ENCODE measurements around the gene TRRAP. TPM values are rescaled to one million over a fixed set of nuclear protein-coding genes. Genes with fewer than 3 reads are reported as not detected.
A peak's percentile ranks its signal among the peaks of the same experiment; 100 is the strongest.
"Not testable (repeated sequence)": the region's sequence is repeated elsewhere in the genome, so short reads cannot be mapped to it uniquely, and the experiment has no call there.

TRRAP gene
- total and polyA plus RNA-seq, 4 donors = 26.3 to 35.3 (median 30.4) TPM

- not testable (repeated sequence) for H3K4me3 ChIP-seq (ENCODE audit: low read depth, low read length); H3K27ac ChIP-seq (ENCODE audit: low read depth, low read length); DNase-seq (ENCODE audit: low read depth in 4 of 6, low spot score in 6 of 6); H3K9me3 ChIP-seq (ENCODE audit: control insufficient read depth, insufficient read depth, low read length); H3K27me3 ChIP-seq (ENCODE audit: control insufficient read depth, insufficient read depth, low read length)
- WGBS (ENCODE audit: insufficient coverage) = 100% methylated on average over 1 of the region's 3 CpGs
- Histone ChIP-seq H3K36me3 (ENCODE audit: control insufficient read depth, insufficient read depth, low read length) (peaks cover 72% of the 10 kb centered on the region), H3K4me1 (ENCODE audit: control insufficient read depth, insufficient read depth, low read length) (peaks cover 14% of the 10 kb centered on the region)
Measured at GRCh38 chr7:99044858-99045257, 166.5 kb downstream of the TRRAP start.

DNA sequence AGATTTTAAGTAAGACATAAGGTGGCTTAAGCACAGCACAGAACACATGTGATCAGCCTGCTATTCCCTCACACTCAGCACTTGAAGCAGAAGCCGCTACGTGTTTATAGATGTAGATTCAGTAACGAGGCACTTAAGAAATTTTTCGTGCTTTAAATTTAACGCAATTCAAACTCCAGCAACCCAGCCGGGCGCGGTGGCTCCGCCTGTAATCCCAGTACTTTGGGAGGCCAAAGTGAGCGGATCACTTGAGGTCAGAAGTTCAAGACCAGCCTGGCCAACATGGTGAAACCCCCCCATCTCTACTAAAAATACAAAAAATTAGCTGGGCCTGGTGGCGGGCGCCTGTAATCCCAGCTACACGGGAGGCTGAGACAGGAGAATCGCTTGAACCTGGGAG, 167.9 kb downstream of the TRRAP start:
- H3K4me3 ChIP-seq (ENCODE audit: low read depth, low read length); H3K9me3 ChIP-seq (ENCODE audit: control insufficient read depth, insufficient read depth, low read length); DNase-seq (ENCODE audit: low read depth in 4 of 6, low spot score in 6 of 6); H3K27ac ChIP-seq (ENCODE audit: low read depth, low read length); H3K27me3 ChIP-seq (ENCODE audit: control insufficient read depth, insufficient read depth, low read length); H3K4me1 ChIP-seq (ENCODE audit: control insufficient read depth, insufficient read depth, low read length): not testable (repeated sequence)
- WGBS (ENCODE audit: insufficient coverage) = 96% methylated on average over 10 of the region's 14 CpGs
- H3K36me3 ChIP-seq (ENCODE audit: control insufficient read depth, insufficient read depth, low read length) = peaks cover 63% of the 10 kb centered on the region

GRCh38 chr7:99046722-99047121, 168.4 kb downstream of the TRRAP start:
- H3K36me3 ChIP-seq (ENCODE audit: control insufficient read depth, insufficient read depth, low read length) = peaks cover 62% of the 10 kb centered on the region
- no peak overlapping the region for H3K27ac ChIP-seq (ENCODE audit: low read depth, low read length)
- 95% methylated on average over 7 of the region's 8 CpGs for WGBS (ENCODE audit: insufficient coverage)

GRCh38 chr7:99047526-99048077, 169.3 kb downstream of the TRRAP start:
- WGBS (ENCODE audit: insufficient coverage) = 93% methylated on average over 15 of the region's 15 CpGs
- H3K36me3 ChIP-seq (ENCODE audit: control insufficient read depth, insufficient read depth, low read length) = peaks cover 66% of the 10 kb centered on the region
- no peak for DNase-seq (ENCODE audit: low read depth in 4 of 6, low spot score in 6 of 6)
- H3K4me3 ChIP-seq (ENCODE audit: low read depth, low read length) = no peak overlapping the region
- H3K9me3 ChIP-seq (ENCODE audit: control insufficient read depth, insufficient read depth, low read length) = no peaks in the 10 kb centered on the region
- no peak overlapping the region for H3K27ac ChIP-seq (ENCODE audit: low read depth, low read length)
- H3K27me3 ChIP-seq (ENCODE audit: control insufficient read depth, insufficient read depth, low read length) = no peaks in the 10 kb centered on the region
- no peaks in the 10 kb centered on the region for H3K4me1 ChIP-seq (ENCODE audit: control insufficient read depth, insufficient read depth, low read length)

More at GRCh38 chr7:99046722-99047121, 168.4 kb downstream of the TRRAP start:
- Histone ChIP-seq H3K9me3 (ENCODE audit: control insufficient read depth, insufficient read depth, low read length) (no peaks in the 10 kb centered on the region), H3K4me3 (ENCODE audit: low read depth, low read length) (no peak overlapping the region), H3K27me3 (ENCODE audit: control insufficient read depth, insufficient read depth, low read length) (no peaks in the 10 kb centered on the region), H3K4me1 (ENCODE audit: control insufficient read depth, insufficient read depth, low read length) (no peaks in the 10 kb centered on the region)
- DNase-seq (ENCODE audit: low read depth in 4 of 6, low spot score in 6 of 6) = no peak

DNA sequence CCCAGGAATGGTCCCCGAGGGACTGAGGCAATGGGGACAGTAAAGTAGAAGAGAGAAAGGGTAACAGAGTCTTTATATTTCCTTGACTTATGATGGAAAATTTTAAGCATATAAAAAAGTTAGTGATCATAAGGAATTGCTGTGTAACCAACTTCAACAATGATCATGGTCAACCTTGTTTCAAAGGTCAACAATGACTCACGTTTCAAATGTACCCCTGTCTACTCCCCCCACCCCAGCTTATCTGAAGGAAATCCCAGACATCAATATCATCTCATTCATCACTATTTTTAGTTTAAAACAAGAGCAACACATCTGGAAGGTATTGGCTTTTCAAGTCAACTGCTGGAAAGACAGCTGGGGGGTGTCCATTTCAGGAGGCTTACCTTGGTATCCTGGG, 172.6 kb downstream of the TRRAP start:
- DNase-seq (ENCODE audit: low read depth in 4 of 6, low spot score in 6 of 6) = no peak
- Histone ChIP-seq H3K36me3 (ENCODE audit: control insufficient read depth, insufficient read depth, low read length) (peaks cover 68% of the 10 kb centered on the region), H3K4me3 (ENCODE audit: low read depth, low read length) (no peak overlapping the region), H3K27ac (ENCODE audit: low read depth, low read length) (no peak overlapping the region), H3K4me1 (ENCODE audit: control insufficient read depth, insufficient read depth, low read length) (no peaks in the 10 kb centered on the region), H3K9me3 (ENCODE audit: control insufficient read depth, insufficient read depth, low read length) (no peaks in the 10 kb centered on the region), H3K27me3 (ENCODE audit: control insufficient read depth, insufficient read depth, low read length) (no peaks in the 10 kb centered on the region)
- WGBS (ENCODE audit: insufficient coverage) = 67% methylated on average over 1 of the region's 2 CpGs

- no peak for DNase-seq (ENCODE audit: low read depth in 4 of 6, low spot score in 6 of 6)
- Histone ChIP-seq H3K27ac (ENCODE audit: low read depth, low read length) (no peak overlapping the region), H3K9me3 (ENCODE audit: control insufficient read depth, insufficient read depth, low read length) (no peaks in the 10 kb centered on the region), H3K36me3 (ENCODE audit: control insufficient read depth, insufficient read depth, low read length) (peaks cover 45% of the 10 kb centered on the region), H3K4me3 (ENCODE audit: low read depth, low read length) (no peak overlapping the region), H3K4me1 (ENCODE audit: control insufficient read depth, insufficient read depth, low read length) (no peaks in the 10 kb centered on the region), H3K27me3 (ENCODE audit: control insufficient read depth, insufficient read depth, low read length) (no peaks in the 10 kb centered on the region)
- WGBS (ENCODE audit: insufficient coverage) = no CpG with 5 or more reads among the region's 9 CpGs
Measured at GRCh38 chr7:99054781-99055180, 176.4 kb downstream of the TRRAP start.

GRCh38 chr7:99061001-99061776, 182.9 kb downstream of the TRRAP start:
- WGBS (ENCODE audit: insufficient coverage) = 89% methylated on average over 4 of the region's 6 CpGs
- Histone ChIP-seq H3K27ac (ENCODE audit: low read depth, low read length) (no peak overlapping the region), H3K27me3 (ENCODE audit: control insufficient read depth, insufficient read depth, low read length) (no peaks in the 10 kb centered on the region), H3K36me3 (ENCODE audit: control insufficient read depth, insufficient read depth, low read length) (peaks cover 10% of the 10 kb centered on the region), H3K9me3 (ENCODE audit: control insufficient read depth, insufficient read depth, low read length) (no peaks in the 10 kb centered on the region), H3K4me3 (ENCODE audit: low read depth, low read length) (no peak overlapping the region), H3K4me1 (ENCODE audit: control insufficient read depth, insufficient read depth, low read length) (no peaks in the 10 kb centered on the region)
- DNase-seq (ENCODE audit: low read depth in 4 of 6, low spot score in 6 of 6) = no peak

Small RNA genes within 50 kb of the gene (small RNA-seq; reads per million reads assigned to genes)
- gene MIR3609 (ENCODE audit: low replicate concordance) = 207 reads per million, percentile 98 among the genes with 10 or more reads in this experiment

Other genes starting within 250 kb of the TRRAP start
- 10 to 100 TPM; 14.1 to 36.3 TPM for gene TMEM130, start 8.5 kb upstream of the TRRAP start, total RNA-seq
- gene TMEM130, start 8.5 kb upstream of the TRRAP start, polyA plus RNA-seq (ENCODE audit: insufficient read length in 2 of 2) = 100 to 1,000 TPM; 144 to 154 TPM